ENCODE data around the gene STXBP1. TPM values are rescaled to one million over a fixed set of nuclear protein-coding genes. Genes with fewer than 3 reads are reported as not detected.
A peak's percentile ranks its signal among the peaks of the same experiment; 100 is the strongest.

Gene STXBP1
- total and polyA plus RNA-seq, 2 of the 8 experiments (the other 6 are each of a cell fraction or from before 2014, with no cell fraction given), result 11.5 to 60.9 TPM

- TF ChIP-seq CHD7 (IDR thresholded peaks at IDR 0.05; ENCODE audit: insufficient replicate concordance, low read length) (no peak), TBP (IDR thresholded peaks at IDR 0.05; ENCODE audit: low read depth, low read length) (peak; percentile 28; the same call in 1 of the 2 replicates), CREB1 (IDR thresholded peaks at IDR 0.05) (peak; percentile 73; the same call in 1 of the 2 replicates), HDAC2 (IDR thresholded peaks at IDR 0.05; ENCODE audit: borderline replicate concordance in 1 of 2, low read depth in 2 of 2, low read length in 2 of 2) (peak in 1 of 2 experiments; percentile 21; a peak in 1 of 4 replicates), GTF2F1 (IDR thresholded peaks at IDR 0.05; ENCODE audit: borderline replicate concordance, low read depth, low read length) (no peak), SRF (IDR thresholded peaks at IDR 0.05; ENCODE audit: low read depth, low read length) (no peak), KDM5A (IDR thresholded peaks at IDR 0.05; ENCODE audit: low read length) (no peak), SP4 (IDR thresholded peaks at IDR 0.05; ENCODE audit: low read length) (0 out of 2 replicates have a peak, but pooled peaks have one; percentile 31), SUZ12 (IDR thresholded peaks at IDR 0.05; ENCODE audit: low read length) (peak; percentile 8; the same call in 1 of the 2 replicates), SIX5 (IDR thresholded peaks at IDR 0.05; ENCODE audit: low read depth, low read length) (no peak)
Observed at GRCh38 chr9:127611899-127612790, at the start of gene STXBP1 (continued).
